ENCODE measurements around the gene KSR1.
"Not testable (repeated sequence)": the region's sequence is repeated elsewhere in the genome, so short reads cannot be mapped to it uniquely, and the experiment has no call there.

The KSR1 gene

DNA sequence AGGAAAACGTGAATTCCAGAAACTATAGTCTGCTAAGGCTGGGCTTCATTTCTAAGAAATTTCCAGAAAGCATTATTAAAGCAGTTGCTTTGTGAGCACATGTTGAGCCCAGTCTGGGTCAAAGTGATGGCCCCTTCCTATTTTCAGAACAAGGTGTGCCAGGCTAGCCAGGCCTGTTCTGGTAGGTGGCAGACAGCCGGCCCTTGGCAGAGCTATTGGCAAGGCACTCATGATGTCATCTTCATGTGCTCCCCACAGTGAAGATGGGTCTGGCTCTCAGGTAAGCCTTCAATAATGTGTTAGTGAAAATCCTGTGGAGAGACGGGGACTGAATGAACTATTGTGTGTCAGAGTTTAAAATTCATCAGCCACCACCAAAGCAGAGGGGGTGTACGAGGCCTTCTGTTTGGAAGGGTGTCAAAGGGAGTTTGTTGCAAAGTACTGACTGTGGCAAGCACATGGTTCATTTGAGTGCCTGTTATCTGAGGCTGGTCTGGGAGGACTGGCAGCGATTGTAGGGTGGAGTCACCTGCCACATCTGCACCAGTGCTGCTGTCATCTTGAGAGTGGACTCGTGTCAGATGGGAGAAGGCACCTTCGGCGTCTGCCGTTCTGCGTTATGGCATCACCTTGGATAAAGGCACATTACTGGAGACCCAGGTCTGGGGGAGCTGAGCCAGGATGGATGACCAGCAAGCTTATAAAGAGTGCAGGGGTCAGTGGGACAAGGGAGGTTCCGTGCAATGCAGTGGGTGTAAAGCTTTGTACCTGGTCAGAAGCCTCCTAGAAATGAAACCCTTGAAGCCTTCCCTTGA, 43.4 kb downstream of the KSR1 start:
- DNase-seq (ENCODE audit: low read depth) = no peak
- TF ChIP-seq CTCF (IDR thresholded peaks at IDR 0.05; ENCODE audit: control insufficient read depth, extremely low read depth, insufficient read depth) = no peak
- H3K4me3 ChIP-seq (ENCODE audit: low read depth, low read length) = no peak overlapping the region

DNA sequence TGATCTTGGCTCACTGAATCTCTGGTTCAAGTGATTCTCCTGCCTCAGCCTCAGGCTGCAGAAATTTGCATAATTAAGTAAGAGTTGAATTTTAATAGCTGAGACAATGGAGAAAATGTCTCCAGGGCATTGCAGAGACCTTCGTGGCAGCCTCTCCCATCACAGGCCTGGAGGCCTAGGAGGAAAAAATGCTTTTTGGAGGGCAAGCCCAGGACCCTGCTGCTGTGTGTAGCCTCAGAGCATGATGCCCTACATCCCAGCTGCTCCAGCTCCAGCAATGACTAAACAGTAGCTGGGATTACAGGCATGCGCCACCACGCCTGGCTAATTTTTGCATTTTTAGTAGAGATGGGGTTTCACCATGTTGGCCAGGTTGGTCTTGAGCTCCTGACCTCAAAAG, 45.1 kb downstream of the KSR1 start:
- DNase-seq (ENCODE audit: low read depth); H3K4me3 ChIP-seq (ENCODE audit: low read depth, low read length): not testable (repeated sequence)

- DNase-seq (ENCODE audit: low read depth) = no peak
- no peak overlapping the region for H3K4me3 ChIP-seq (ENCODE audit: low read depth, low read length)
- no peak for TF ChIP-seq CTCF (IDR thresholded peaks at IDR 0.05; ENCODE audit: control insufficient read depth, extremely low read depth, insufficient read depth)
These were observed 46.5 kb downstream of the KSR1 start for GRCh38 chr17:27502526-27503324.

- TF ChIP-seq CTCF (IDR thresholded peaks at IDR 0.05; ENCODE audit: control insufficient read depth, extremely low read depth, insufficient read depth) = no peak
These were observed 47.4 kb downstream of the KSR1 start for GRCh38 chr17:27503611-27504010.

GRCh38 chr17:27504188-27504995, 48.1 kb downstream of the KSR1 start:
- TF ChIP-seq CTCF (IDR thresholded peaks at IDR 0.05; ENCODE audit: control insufficient read depth, extremely low read depth, insufficient read depth) = no peak
- no peak overlapping the region for H3K4me3 ChIP-seq (ENCODE audit: low read depth, low read length)
- DNase-seq (ENCODE audit: low read depth) = no peak

More at GRCh38 chr17:27503611-27504010, 47.4 kb downstream of the KSR1 start:
- H3K4me3 ChIP-seq (ENCODE audit: low read depth, low read length) = no peak overlapping the region
- no peak for DNase-seq (ENCODE audit: low read depth)

DNA sequence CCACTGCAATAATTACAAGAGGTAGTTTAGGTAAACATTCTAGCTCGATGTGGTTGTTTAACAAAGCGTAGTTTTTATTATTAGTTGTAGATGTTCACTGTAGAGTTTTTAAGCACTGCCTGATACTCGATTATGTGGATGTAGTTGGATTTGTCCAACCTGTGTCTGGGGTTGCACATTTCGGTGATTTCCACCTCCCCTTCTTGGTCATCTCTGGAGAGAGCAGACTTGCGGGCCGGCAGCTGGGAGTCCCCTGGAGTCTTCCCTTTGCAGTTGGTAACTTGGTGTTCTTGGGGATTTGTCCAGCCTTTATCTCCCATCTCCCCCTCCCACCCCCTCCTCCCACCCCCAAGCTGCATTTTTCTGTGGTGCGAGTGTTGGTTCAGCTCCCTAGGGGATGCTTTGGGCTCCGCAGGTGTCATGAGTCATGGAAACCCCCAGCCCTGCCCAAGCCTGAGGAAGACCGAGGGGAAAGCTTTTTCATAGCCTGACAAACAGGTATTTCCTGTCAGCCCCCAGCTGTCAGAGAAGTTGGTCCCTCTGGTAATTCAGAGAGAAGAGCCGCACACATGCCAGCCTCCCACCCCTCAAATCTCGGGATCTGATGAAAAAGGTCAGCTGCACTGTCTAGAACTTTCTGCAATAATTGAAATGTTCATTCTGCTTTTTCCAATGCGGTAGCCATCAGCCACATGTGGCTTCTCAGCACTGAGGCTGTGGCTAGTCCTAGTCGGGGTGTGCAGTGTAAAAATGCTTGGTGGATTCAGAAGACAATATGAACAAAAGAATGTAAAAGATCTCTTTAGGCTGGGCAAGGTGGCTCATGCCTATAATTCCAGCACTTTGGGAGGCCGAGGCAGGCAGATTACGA, 50.3 kb downstream of the KSR1 start:
- H3K4me3 ChIP-seq (ENCODE audit: low read depth, low read length) = no peak overlapping the region
- no peak for DNase-seq (ENCODE audit: low read depth)
- no peak for TF ChIP-seq CTCF (IDR thresholded peaks at IDR 0.05; ENCODE audit: control insufficient read depth, extremely low read depth, insufficient read depth)
